Neural progenitor cell (in vitro differentiated cells): Measurements from ENCODE around the gene ENAH. TPM values are rescaled to one million over a fixed set of nuclear protein-coding genes. Genes with fewer than 3 reads are reported as not detected.

Experiments
- DNase-seq: peaks from one replicate; pipeline ENCODE4 v3.0.0-alpha.2; 2016; ENCODE audit warnings: low spot score
- H2AFZ ChIP-seq: fragments of 200-600 bp; sonication (generic); replicated peaks from 2 replicates; pipeline ENCODE4 v1.6.1; 2016; ENCODE audit warnings: antibody characterized with exemption
- H3F3A ChIP-seq: fragments of 200-600 bp; sonication (generic); 2 replicates; pipeline ENCODE4 v1.6.1; 2016; ENCODE audit warnings: antibody characterized with exemption, low read depth
- H3K27ac ChIP-seq: fragments of 200-600 bp; sonication (generic); 2 replicates; pipeline ENCODE4 v1.5.1; 2016; ENCODE audit warnings: mild to moderate bottlenecking
- H3K27me3 ChIP-seq: fragments of 200-600 bp; sonication (generic); 2 replicates; pipeline ENCODE4 v1.6.1; 2016; ENCODE audit warnings: mild to moderate bottlenecking, moderate library complexity
- H3K36me3 ChIP-seq: fragments of 200-600 bp; sonication (generic); 2 replicates; pipeline ENCODE4 v1.5.1; 2016
- H3K4me1 ChIP-seq: fragments of 200-600 bp; sonication (generic); 2 replicates; pipeline ENCODE4 v1.6.1; 2016; ENCODE audit warnings: mixed run types
- H3K4me2 ChIP-seq: fragments of 200-600 bp; sonication (generic); 2 replicates; pipeline ENCODE4 v1.6.1; 2016
- H3K4me3 ChIP-seq: fragments of 200-600 bp; sonication (generic); 2 replicates; pipeline ENCODE4 v1.5.1; 2016
- H3K79me2 ChIP-seq: fragments of 200-600 bp; sonication (generic); 2 replicates; pipeline ENCODE4 v1.6.1; 2016; ENCODE audit warnings: low read depth
- H3K9ac ChIP-seq: fragments of 200-600 bp; sonication (generic); 2 replicates; pipeline ENCODE4 v1.6.1; 2016
- H3K9me3 ChIP-seq: fragments of 200-600 bp; sonication (generic); 2 replicates; pipeline ENCODE4 v1.5.1; 2016; ENCODE audit warnings: low read depth
- H4K20me1 ChIP-seq: fragments of 200-600 bp; sonication (generic); 2 replicates; pipeline ENCODE4 v1.6.1; 2016; ENCODE audit warnings: low read depth
- H3K27ac Mint-ChIP-seq: 3 replicates; pipeline ENCODE4 v1.8.0; 2021; ENCODE audit warnings: mixed read lengths
- H3K27me3 Mint-ChIP-seq: 2 replicates; pipeline ENCODE4 v1.8.0; 2022; ENCODE audit warnings: low read depth, mild to moderate bottlenecking, inconsistent platforms, moderate library complexity, mixed read lengths; ENCODE audit not compliant: insufficient read depth
- H3K36me3 Mint-ChIP-seq: 3 replicates; pipeline ENCODE4 v1.8.0; 2021; ENCODE audit warnings: mixed read lengths
- H3K4me1 Mint-ChIP-seq: 3 replicates; pipeline ENCODE4 v1.8.0; 2021; ENCODE audit warnings: mixed read lengths
- H3K4me3 Mint-ChIP-seq: 3 replicates; pipeline ENCODE4 v1.8.0; 2021; ENCODE audit warnings: mild to moderate bottlenecking, moderate library complexity, mixed read lengths
- H3K9me3 Mint-ChIP-seq: 3 replicates; pipeline ENCODE4 v1.8.0; 2020; ENCODE audit warnings: mixed read lengths
- EZH2 ChIP-seq: fragments of 200-600 bp; sonication (generic); IDR thresholded peaks from 2 replicates; pipeline ENCODE4 v1.6.1; 2017; ENCODE audit warnings: antibody characterized with exemption, mild to moderate bottlenecking, moderate library complexity
- EZH2phosphoT487 ChIP-seq: fragments of 200-600 bp; sonication (generic); IDR thresholded peaks from 2 replicates; pipeline ENCODE4 v1.6.1; 2017; ENCODE audit warnings: antibody characterized with exemption
- total RNA-seq: library from RNA; depleted of rRNA; stranded (reverse); fragments of >200 nt; gene quantifications from 2 replicates; pipeline ENCODE4 v1.2.3, GENCODE V29; 2015; ENCODE audit warnings: low replicate concordance
- TF ChIP-seq, protein P1 (sequence below): fragments of 200-600 bp; sonication (generic); IDR thresholded peaks from 2 replicates; pipeline ENCODE4 v1.5.1; 2017; ENCODE audit warnings: antibody characterized with exemption, mild to moderate bottlenecking

Gene ENAH
- total RNA-seq, 1 donor from 2014 or later: 346 TPM

DNA sequence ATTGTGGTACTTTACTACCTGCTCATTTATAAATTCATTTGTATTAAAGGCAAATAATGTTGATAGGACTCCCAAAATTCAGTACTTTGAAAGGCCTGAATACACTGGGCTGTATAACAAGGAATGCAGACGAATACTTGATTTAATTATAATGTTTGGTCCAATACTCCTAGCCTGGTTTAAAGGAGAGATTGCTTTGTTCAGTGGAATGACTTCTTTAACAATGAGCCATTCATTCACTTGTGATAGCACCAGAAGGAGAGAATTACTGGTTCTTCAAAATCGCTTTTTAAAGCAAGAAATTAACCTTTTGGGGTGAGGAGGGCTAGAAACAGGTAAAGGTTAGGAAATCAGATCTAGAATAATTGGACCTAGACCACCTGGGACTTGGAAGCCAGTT, 28.3 kb upstream of the ENAH start:
- no peak overlapping the region for H3K4me3 Mint-ChIP-seq

DNA sequence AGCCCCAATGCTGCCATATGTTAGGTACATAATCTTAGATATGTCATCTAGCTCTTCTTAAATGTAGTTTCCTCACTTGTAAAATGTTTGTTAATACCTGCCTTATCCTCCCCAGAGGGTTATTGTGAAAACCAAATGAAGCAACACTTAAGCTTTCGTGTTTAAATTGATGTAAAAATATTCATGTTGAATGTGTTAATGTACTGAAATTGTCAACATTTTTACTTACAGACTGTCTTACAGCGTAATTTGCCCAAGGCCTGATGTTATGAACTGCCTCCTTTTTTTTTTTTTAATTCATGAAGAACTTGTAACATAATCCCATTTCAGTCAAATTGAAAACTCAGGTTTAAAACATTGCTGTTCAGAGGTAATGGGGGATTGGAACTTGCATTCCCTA, 25.6 kb upstream of the ENAH start:
- no peak overlapping the region for H2AFZ ChIP-seq
- no peak overlapping the region for H3K4me3 ChIP-seq
- Mint-ChIP-seq H3K9me3 (no peaks in the 10 kb centered on the region), H3K27ac (no peak overlapping the region), H3K4me3 (no peak overlapping the region), H3K36me3 (no peaks in the 10 kb centered on the region), H3K4me1 (peaks cover 12% of the 10 kb centered on the region), H3K27me3 (peaks cover 15% of the 10 kb centered on the region)
- peaks cover 31% of the 10 kb centered on the region for H3K27me3 ChIP-seq
- H3K4me1 ChIP-seq: peaks cover 13% of the 10 kb centered on the region
- no peak for DNase-seq
- H3F3A ChIP-seq: peaks cover 3% of the 10 kb centered on the region
- no peaks in the 10 kb centered on the region for H3K36me3 ChIP-seq
- TF ChIP-seq EZH2: no peak
- no peak for TF ChIP-seq EZH2phosphoT487
- TF ChIP-seq, protein P1, sequence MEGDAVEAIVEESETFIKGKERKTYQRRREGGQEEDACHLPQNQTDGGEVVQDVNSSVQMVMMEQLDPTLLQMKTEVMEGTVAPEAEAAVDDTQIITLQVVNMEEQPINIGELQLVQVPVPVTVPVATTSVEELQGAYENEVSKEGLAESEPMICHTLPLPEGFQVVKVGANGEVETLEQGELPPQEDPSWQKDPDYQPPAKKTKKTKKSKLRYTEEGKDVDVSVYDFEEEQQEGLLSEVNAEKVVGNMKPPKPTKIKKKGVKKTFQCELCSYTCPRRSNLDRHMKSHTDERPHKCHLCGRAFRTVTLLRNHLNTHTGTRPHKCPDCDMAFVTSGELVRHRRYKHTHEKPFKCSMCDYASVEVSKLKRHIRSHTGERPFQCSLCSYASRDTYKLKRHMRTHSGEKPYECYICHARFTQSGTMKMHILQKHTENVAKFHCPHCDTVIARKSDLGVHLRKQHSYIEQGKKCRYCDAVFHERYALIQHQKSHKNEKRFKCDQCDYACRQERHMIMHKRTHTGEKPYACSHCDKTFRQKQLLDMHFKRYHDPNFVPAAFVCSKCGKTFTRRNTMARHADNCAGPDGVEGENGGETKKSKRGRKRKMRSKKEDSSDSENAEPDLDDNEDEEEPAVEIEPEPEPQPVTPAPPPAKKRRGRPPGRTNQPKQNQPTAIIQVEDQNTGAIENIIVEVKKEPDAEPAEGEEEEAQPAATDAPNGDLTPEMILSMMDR: no peak
- H3K79me2 ChIP-seq: no peaks in the 10 kb centered on the region
- no peak overlapping the region for H3K9ac ChIP-seq
- no peak overlapping the region for H3K4me2 ChIP-seq
- no peaks in the 10 kb centered on the region for H3K9me3 ChIP-seq
- H4K20me1 ChIP-seq: no peaks in the 10 kb centered on the region
- H3K27ac ChIP-seq: no peak overlapping the region

More for the DNA sequence above, 28.3 kb upstream of the ENAH start:
- TF ChIP-seq, protein P1: no peak
- TF ChIP-seq EZH2phosphoT487 (no peak), EZH2 (no peak)
- Mint-ChIP-seq H3K27me3 (peaks cover 12% of the 10 kb centered on the region), H3K9me3 (no peaks in the 10 kb centered on the region), H3K36me3 (no peaks in the 10 kb centered on the region), H3K4me1 (peaks cover 12% of the 10 kb centered on the region), H3K27ac (no peak overlapping the region)
- no peaks in the 10 kb centered on the region for H3K36me3 ChIP-seq
- peaks cover 26% of the 10 kb centered on the region for H3K27me3 ChIP-seq
- H3K4me2 ChIP-seq: no peak overlapping the region
- no peak overlapping the region for H3K4me3 ChIP-seq
- H2AFZ ChIP-seq: no peak overlapping the region
- peaks cover 13% of the 10 kb centered on the region for H3K4me1 ChIP-seq
- H4K20me1 ChIP-seq: no peaks in the 10 kb centered on the region
- DNase-seq: no peak
- no peaks in the 10 kb centered on the region for H3K79me2 ChIP-seq
- H3F3A ChIP-seq: peaks cover 3% of the 10 kb centered on the region
- no peak overlapping the region for H3K27ac ChIP-seq
- H3K9me3 ChIP-seq: no peaks in the 10 kb centered on the region
- H3K9ac ChIP-seq: no peak overlapping the region

DNA sequence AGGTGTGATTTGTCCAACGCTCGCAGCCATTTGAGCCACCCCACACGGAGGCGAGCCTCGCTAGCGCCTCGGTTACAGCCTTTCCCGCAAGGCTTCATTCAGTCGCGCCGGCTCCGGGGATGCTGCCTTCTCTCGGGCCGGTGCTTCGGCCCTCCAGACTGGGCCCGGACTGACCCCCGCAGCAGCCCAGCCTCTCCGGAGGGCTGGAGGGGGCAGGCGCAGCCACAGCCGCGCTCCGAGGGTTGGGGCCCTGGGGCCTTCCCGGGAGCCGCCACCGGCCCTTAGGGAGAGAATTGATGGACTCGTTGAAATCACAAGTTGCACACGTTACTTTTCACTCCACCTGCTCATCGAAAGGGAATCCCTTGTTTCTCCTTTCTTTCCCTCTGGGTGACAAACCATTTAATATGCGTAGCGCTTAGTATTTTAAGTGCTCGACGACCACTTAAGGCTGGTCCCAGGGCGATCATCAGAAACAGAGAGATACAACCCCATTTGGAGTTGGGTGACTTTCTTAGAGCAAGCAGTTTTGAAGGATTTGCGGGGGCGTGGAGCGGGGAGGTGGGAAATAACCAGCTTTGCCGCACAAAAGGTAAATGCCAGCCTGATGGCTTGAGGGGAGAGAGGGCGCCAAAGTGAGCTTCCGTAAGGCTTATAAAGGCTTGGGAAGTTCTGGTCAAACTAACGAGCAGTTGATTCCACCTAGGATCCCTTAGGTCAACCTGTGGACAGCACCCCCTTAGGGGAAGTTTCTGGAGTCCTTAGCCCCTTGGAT, 24.6 kb upstream of the ENAH start:
- peak overlapping the region; percentile 25 for H3K4me3 ChIP-seq
- no peaks in the 10 kb centered on the region for H3K9me3 ChIP-seq
- Mint-ChIP-seq H3K36me3 (no peaks in the 10 kb centered on the region), H3K9me3 (no peaks in the 10 kb centered on the region), H3K4me1 (peaks cover 12% of the 10 kb centered on the region), H3K27ac (no peak overlapping the region), H3K27me3 (peaks cover 15% of the 10 kb centered on the region), H3K4me3 (no peak overlapping the region)
- H4K20me1 ChIP-seq: no peaks in the 10 kb centered on the region
- no peak overlapping the region for H3K27ac ChIP-seq
- peaks cover 3% of the 10 kb centered on the region for H3F3A ChIP-seq
- peak; percentile 69 for DNase-seq
- no peaks in the 10 kb centered on the region for H3K79me2 ChIP-seq
- TF ChIP-seq EZH2phosphoT487 (peak; percentile 29), EZH2 (peak; percentile 52)
- TF ChIP-seq, protein P1: no peak
- no peaks in the 10 kb centered on the region for H3K36me3 ChIP-seq
- H3K4me1 ChIP-seq: peaks cover 13% of the 10 kb centered on the region
- H3K27me3 ChIP-seq: peaks cover 31% of the 10 kb centered on the region
- no peak overlapping the region for H3K9ac ChIP-seq
- peak overlapping the region; percentile 70 for H3K4me2 ChIP-seq
- H2AFZ ChIP-seq: peak overlapping the region; percentile 89
